ENCODE measurements around the gene CMTM4.
"Not testable (repeated sequence)": the region's sequence is repeated elsewhere in the genome, so short reads cannot be mapped to it uniquely, and the experiment has no call there.

CMTM4 gene

GRCh38 chr16:66649167-66649566, 47.4 kb downstream of the CMTM4 start:
- no peaks in the 10 kb centered on the region for H3K27me3 Mint-ChIP-seq
- peaks cover 14% of the 10 kb centered on the region for H3K4me1 Mint-ChIP-seq
- H3K27ac Mint-ChIP-seq = no peak overlapping the region
- H3K36me3 Mint-ChIP-seq = no peaks in the 10 kb centered on the region
- H3K9me3 Mint-ChIP-seq = no peaks in the 10 kb centered on the region
- H3K4me3 Mint-ChIP-seq = no peak overlapping the region

GRCh38 chr16:66647866-66648265, 48.7 kb downstream of the CMTM4 start:
- Mint-ChIP-seq H3K27me3 (no peaks in the 10 kb centered on the region), H3K4me3 (no peak overlapping the region), H3K36me3 (no peaks in the 10 kb centered on the region), H3K9me3 (no peaks in the 10 kb centered on the region), H3K4me1 (peaks cover 11% of the 10 kb centered on the region), H3K27ac (no peak overlapping the region)

GRCh38 chr16:66641387-66641786, 55.2 kb downstream of the CMTM4 start:
- no peak overlapping the region for H3K4me3 Mint-ChIP-seq
- H3K27ac Mint-ChIP-seq = no peak overlapping the region
- H3K4me1 Mint-ChIP-seq = no peaks in the 10 kb centered on the region
- no peaks in the 10 kb centered on the region for H3K9me3 Mint-ChIP-seq
- H3K36me3 Mint-ChIP-seq = no peaks in the 10 kb centered on the region
- no peaks in the 10 kb centered on the region for H3K27me3 Mint-ChIP-seq

GRCh38 chr16:66640724-66641314, 55.7 kb downstream of the CMTM4 start:
- H3K4me1 Mint-ChIP-seq = no peaks in the 10 kb centered on the region
- H3K27me3 Mint-ChIP-seq = no peaks in the 10 kb centered on the region
- H3K4me3 Mint-ChIP-seq = no peak overlapping the region
- no peaks in the 10 kb centered on the region for H3K9me3 Mint-ChIP-seq
- no peaks in the 10 kb centered on the region for H3K36me3 Mint-ChIP-seq
- no peak overlapping the region for H3K27ac Mint-ChIP-seq

- no peaks in the 10 kb centered on the region for H3K9me3 Mint-ChIP-seq
- no peaks in the 10 kb centered on the region for H3K4me1 Mint-ChIP-seq
- H3K27ac Mint-ChIP-seq = no peak overlapping the region
- no peak overlapping the region for H3K4me3 Mint-ChIP-seq
- no peaks in the 10 kb centered on the region for H3K27me3 Mint-ChIP-seq
- H3K36me3 Mint-ChIP-seq = no peaks in the 10 kb centered on the region
These were observed 57.3 kb downstream of the CMTM4 start for GRCh38 chr16:66639091-66639885.

- H3K4me1 Mint-ChIP-seq = no peaks in the 10 kb centered on the region
- no peak overlapping the region for H3K4me3 Mint-ChIP-seq
- no peaks in the 10 kb centered on the region for H3K27me3 Mint-ChIP-seq
- H3K36me3 Mint-ChIP-seq = no peaks in the 10 kb centered on the region
- no peak overlapping the region for H3K27ac Mint-ChIP-seq
- H3K9me3 Mint-ChIP-seq = no peaks in the 10 kb centered on the region
These were observed 58.7 kb downstream of the CMTM4 start for GRCh38 chr16:66637806-66638205.

GRCh38 chr16:66636199-66636598, 60.3 kb downstream of the CMTM4 start:
- no peaks in the 10 kb centered on the region for H3K36me3 Mint-ChIP-seq
- no peaks in the 10 kb centered on the region for H3K27me3 Mint-ChIP-seq
- no peaks in the 10 kb centered on the region for H3K9me3 Mint-ChIP-seq
- H3K4me3 Mint-ChIP-seq = no peak overlapping the region
- H3K4me1 Mint-ChIP-seq = no peaks in the 10 kb centered on the region
- H3K27ac Mint-ChIP-seq = no peak overlapping the region

GRCh38 chr16:66635406-66635805, 61.1 kb downstream of the CMTM4 start:
- Mint-ChIP-seq H3K9me3 (no peaks in the 10 kb centered on the region), H3K27ac (no peak overlapping the region), H3K36me3 (no peaks in the 10 kb centered on the region), H3K4me3 (no peak overlapping the region), H3K27me3 (no peaks in the 10 kb centered on the region), H3K4me1 (no peaks in the 10 kb centered on the region)

GRCh38 chr16:66634527-66635196, 61.9 kb downstream of the CMTM4 start:
- Mint-ChIP-seq H3K27me3 (no peaks in the 10 kb centered on the region), H3K27ac (no peak overlapping the region), H3K9me3 (no peaks in the 10 kb centered on the region), H3K4me3 (no peak overlapping the region), H3K4me1 (no peaks in the 10 kb centered on the region), H3K36me3 (no peaks in the 10 kb centered on the region)

GRCh38 chr16:66631558-66631957, 65.0 kb downstream of the CMTM4 start:
- not testable (repeated sequence) for H3K4me3 Mint-ChIP-seq, H3K27me3 Mint-ChIP-seq, H3K27ac Mint-ChIP-seq, H3K9me3 Mint-ChIP-seq, H3K36me3 Mint-ChIP-seq, H3K4me1 Mint-ChIP-seq

- not testable (repeated sequence) for H3K27me3 Mint-ChIP-seq, H3K4me1 Mint-ChIP-seq, H3K36me3 Mint-ChIP-seq, H3K9me3 Mint-ChIP-seq, H3K4me3 Mint-ChIP-seq, H3K27ac Mint-ChIP-seq
These were observed 65.8 kb downstream of the CMTM4 start for GRCh38 chr16:66630561-66631260.

- Mint-ChIP-seq H3K4me3 (no peak overlapping the region), H3K36me3 (no peaks in the 10 kb centered on the region), H3K9me3 (no peaks in the 10 kb centered on the region), H3K27me3 (no peaks in the 10 kb centered on the region), H3K4me1 (no peaks in the 10 kb centered on the region), H3K27ac (no peak overlapping the region)
These were observed 66.7 kb downstream of the CMTM4 start for GRCh38 chr16:66629856-66630255.

GRCh38 chr16:66627611-66628378, 68.7 kb downstream of the CMTM4 start:
- not testable (repeated sequence) for H3K27ac Mint-ChIP-seq, H3K4me1 Mint-ChIP-seq, H3K9me3 Mint-ChIP-seq

GRCh38 chr16:66623755-66624154, 72.8 kb downstream of the CMTM4 start:
- Mint-ChIP-seq H3K27ac (no peak overlapping the region), H3K9me3 (no peaks in the 10 kb centered on the region), H3K27me3 (no peaks in the 10 kb centered on the region), H3K36me3 (no peaks in the 10 kb centered on the region), H3K4me1 (no peaks in the 10 kb centered on the region), H3K4me3 (no peak overlapping the region)

More at GRCh38 chr16:66627611-66628378, 68.7 kb downstream of the CMTM4 start:
- not testable (repeated sequence) for H3K4me3 Mint-ChIP-seq, H3K27me3 Mint-ChIP-seq, H3K36me3 Mint-ChIP-seq

GRCh38 chr16:66622863-66623262, 73.7 kb downstream of the CMTM4 start:
- Mint-ChIP-seq H3K36me3 (no peaks in the 10 kb centered on the region), H3K27me3 (no peaks in the 10 kb centered on the region), H3K9me3 (no peaks in the 10 kb centered on the region), H3K4me3 (no peak overlapping the region), H3K4me1 (no peaks in the 10 kb centered on the region), H3K27ac (no peak overlapping the region)
